B cell (primary cell): ENCODE results near the gene RAB31. TPM values are rescaled to one million over a fixed set of nuclear protein-coding genes. Genes with fewer than 3 reads are reported as not detected.

Source experiments
- ATAC-seq: fragments of 200-7000 bp; cut with Tn5 transposase; one replicate; pipeline ENCODE4 v1.10.0; 2021; ENCODE audit warnings: low read depth, mild to moderate bottlenecking, moderate number of reproducible peaks, moderate library complexity
- CTCF ChIA-PET: fragments of 350-600 bp; sonication (Branson Sonifier 250); formaldehyde crosslinking; loops from one replicate; lab custom pipeline; 2021; ENCODE audit warnings: antibody characterized with exemption, inconsistent platforms; lab: Charles Lee
- POLR2A ChIA-PET: fragments of 350-600 bp; sonication (Branson Sonifier 250); formaldehyde crosslinking; loops from one replicate; lab custom pipeline; 2021; ENCODE audit warnings: antibody characterized with exemption; lab: Charles Lee
- DNase-seq: peaks from one replicate; pipeline ENCODE4 v3.0.0; 2013
- H2AFZ ChIP-seq: 2 replicates; pipeline ENCODE4 v1.6.1; 2012; ENCODE audit warnings: mild to moderate bottlenecking, low read depth, low read length; ENCODE audit not compliant: insufficient read depth, poor library complexity, severe bottlenecking
- H3K27ac ChIP-seq, 2 donors: 1 replicate in 1 of 2; 2 replicates in 1 of 2; pipeline ENCODE4 v1.5.1; 2012 to 2013; ENCODE audit warnings: low read length in 2 of 2, mild to moderate bottlenecking in 2 of 2, moderate library complexity in 1 of 2
- H3K27me3 ChIP-seq, 4 experiments: fragments of 200-600 bp in 1 of 4; sonication (generic) in 1 of 4; replicated peaks in 1 of 4; 1 replicate in 2 of 4; 2 replicates in 2 of 4; pipeline versions ENCODE4 v1.6.1 to v1.7.0; 2013 to 2016; ENCODE audit warnings: low read length in 3 of 4, mild to moderate bottlenecking in 2 of 4, mixed read lengths in 1 of 4, moderate library complexity in 1 of 4; ENCODE audit not compliant: insufficient read depth in 4 of 4, control insufficient read depth in 3 of 4; ENCODE audit errors: control extremely low read depth in 1 of 4
- H3K36me3 ChIP-seq, 2 experiments: replicated peaks in 1 of 2; 1 replicate in 1 of 2; 2 replicates in 1 of 2; pipeline versions ENCODE4 v1.6.1 to v1.7.1; 2013; ENCODE audit warnings: low read length in 1 of 2; ENCODE audit not compliant: insufficient read depth in 2 of 2, control insufficient read depth in 1 of 2; ENCODE audit errors: control extremely low read depth in 1 of 2, extremely low read depth in 1 of 2
- H3K4me1 ChIP-seq, 2 donors: fragments of 200-600 bp in 1 of 2; sonication (generic) in 1 of 2; 1 replicate in 1 of 2; 2 replicates in 1 of 2; pipeline versions ENCODE4 v1.5.1 to v1.6.1; 2013 to 2017; ENCODE audit warnings: low read length in 2 of 2; ENCODE audit not compliant: control insufficient read depth in 2 of 2, insufficient read depth in 2 of 2
- H3K4me2 ChIP-seq: replicated peaks from 2 replicates; pipeline ENCODE3; 2012; ENCODE audit warnings: mild to moderate bottlenecking, low read depth, low read length; ENCODE audit not compliant: poor library complexity, severe bottlenecking
- H3K4me3 ChIP-seq, 5 experiments: fragments of 200-600 bp in 1 of 5; sonication (generic) in 1 of 5; 1 replicate in 3 of 5; 2 replicates in 2 of 5; pipeline versions ENCODE4 v1.5.1 to v1.7.0; 2011 to 2016; ENCODE audit warnings: low read length in 4 of 5, mild to moderate bottlenecking in 4 of 5, low read depth in 2 of 5, control low read depth in 1 of 5, moderate library complexity in 1 of 5; ENCODE audit not compliant: insufficient read depth in 1 of 5; ENCODE audit errors: control extremely low read depth in 1 of 5, extremely low read depth in 1 of 5
- H3K79me2 ChIP-seq: fragments of 200-600 bp; sonication (generic); one replicate; pipeline ENCODE4 v1.6.0; 2016; ENCODE audit warnings: low read length; ENCODE audit not compliant: control insufficient read depth, insufficient read depth
- H3K9ac ChIP-seq: fragments of 200-600 bp; sonication (generic); 2 replicates; pipeline ENCODE4 v1.6.1; 2017; ENCODE audit warnings: mild to moderate bottlenecking, low read length, moderate library complexity
- H3K9me3 ChIP-seq, 3 donors: one replicate each; pipeline versions ENCODE4 v1.6.1 to v1.7.1; 2013; ENCODE audit warnings: low read length in 2 of 3; ENCODE audit not compliant: control insufficient read depth in 2 of 3, insufficient read depth in 1 of 3; ENCODE audit errors: control extremely low read depth in 1 of 3
- H4K20me1 ChIP-seq: 2 replicates; pipeline ENCODE4 v1.6.0; 2012; ENCODE audit warnings: mild to moderate bottlenecking, low read length; ENCODE audit not compliant: insufficient read depth, control insufficient read depth, poor library complexity, severe bottlenecking
- H3K27ac Mint-ChIP-seq: one replicate; pipeline ENCODE4 v1.8.0; 2021; ENCODE audit warnings: mixed read lengths
- H3K27me3 Mint-ChIP-seq: one replicate; pipeline ENCODE4 v1.8.0; 2021; ENCODE audit warnings: mixed read lengths
- H3K4me1 Mint-ChIP-seq: one replicate; pipeline ENCODE4 v1.8.0; 2021; ENCODE audit warnings: mixed read lengths
- H3K4me3 Mint-ChIP-seq: one replicate; pipeline ENCODE4 v1.8.0; 2021; ENCODE audit warnings: mixed read lengths
- H3K9me3 Mint-ChIP-seq: one replicate; pipeline ENCODE4 v1.8.0; 2022; ENCODE audit warnings: mixed read lengths; ENCODE audit not compliant: insufficient read depth
- EZH2 ChIP-seq: IDR thresholded peaks from 2 replicates; pipeline ENCODE4 v1.6.1; 2012; ENCODE audit warnings: borderline replicate concordance, low read depth, mild to moderate bottlenecking, moderate library complexity, low read length; ENCODE audit not compliant: insufficient read depth, poor library complexity, severe bottlenecking
- WGBS: methylation state at CpG from one replicate; pipeline ENCODE4 v1.1.5; 2013; ENCODE audit warnings: missing lambda C conversion rate; ENCODE audit not compliant: insufficient coverage; 5-methylcytosine and 5-hydroxymethylcytosine counted together
- intact Hi-C: fragments of 100-400 bp; cut with micrococcal nuclease; formaldehyde crosslinking; loops from one replicate; pipeline ENCODE4 v1.10.0; 2022
- polyA plus RNA-seq: library from polyadenylated mRNA; depleted of rRNA; stranded (reverse); fragments of >200 nt; gene quantifications from 2 replicates; pipeline ENCODE4 v1.2.3, GENCODE V29; 2012
- total RNA-seq, 2 donors: library from RNA; stranded (reverse); fragments of 120-200 nt in 1 of 2; gene quantifications; 1 replicate in 1 of 2; 2 replicates in 1 of 2; pipeline versions ENCODE4 v1.2.3 to v1.2.4, GENCODE V29; 2013 to 2022
- TF ChIP-seq, protein P1 (sequence below): fragments of 200-600 bp; IDR thresholded peaks from one replicate; pipeline ENCODE4 v1.8.0; 2022; ENCODE audit warnings: antibody characterized with exemption, mild to moderate bottlenecking

The RAB31 gene
- total and polyA plus RNA-seq, 2 donors (not counting 1 experiment from before 2014, with no cell fraction given) = 15.5 to 44.6 TPM

DNA sequence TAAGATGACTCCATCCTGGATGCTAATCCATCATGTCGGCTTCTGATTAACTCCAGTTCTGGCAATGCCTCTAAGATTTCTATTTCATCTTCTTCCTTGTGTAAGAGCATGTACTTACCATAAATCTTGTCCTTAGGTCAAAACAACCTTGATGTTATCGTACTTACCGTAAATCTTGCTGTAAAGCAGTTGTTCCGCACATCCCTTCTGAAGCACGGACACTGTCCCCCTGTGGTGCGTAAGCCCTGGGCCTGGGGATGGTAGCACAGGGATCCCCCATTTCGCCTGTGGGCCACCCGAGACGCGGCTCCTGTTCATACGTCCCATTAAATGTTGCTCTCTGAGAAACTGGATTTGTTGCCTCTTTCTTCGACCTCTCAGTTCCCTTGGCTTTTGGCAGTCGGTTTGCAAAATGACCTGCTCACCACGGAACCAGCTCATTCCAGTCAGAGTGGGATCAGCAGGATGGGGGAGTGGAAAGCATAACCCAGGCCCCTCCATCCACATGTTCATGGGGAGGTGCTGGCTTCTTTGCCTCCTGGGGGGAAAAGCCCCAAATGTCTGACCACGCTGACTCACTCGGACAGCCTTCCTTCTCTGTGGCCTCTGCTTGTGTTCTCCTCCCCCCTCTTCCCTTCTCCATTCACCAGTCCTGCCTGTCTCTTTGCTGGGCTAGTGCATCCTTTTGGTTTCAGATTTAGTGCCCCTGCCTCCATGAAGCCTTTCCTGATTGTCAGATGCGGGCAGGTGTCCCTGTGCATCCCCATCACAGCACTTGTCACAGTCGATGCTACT is 49.9 kb downstream of the RAB31 start:
- intact Hi-C loops = no loop called here
- H3K9me3 Mint-ChIP-seq = peaks cover 1% of the 10 kb centered on the region
- Histone ChIP-seq H4K20me1 (peaks cover 29% of the 10 kb centered on the region), H3K27ac (no peak overlapping the region), H3K36me3 (peaks cover 0 to 3% of the 10 kb centered on the region in 2 experiments), H3K9me3 (peaks cover 0 to 7% (median 0%) of the 10 kb centered on the region in 3 donors), H3K4me2 (no peak overlapping the region), H3K27me3 (no peaks in the 10 kb centered on the region), H2AFZ (no peak overlapping the region), H3K4me3 (no peak overlapping the region), H3K79me2 (peaks cover 36% of the 10 kb centered on the region), H3K9ac (no peak overlapping the region), H3K4me1 (peaks cover 0 to 5% of the 10 kb centered on the region in 2 donors)
- peaks cover 27% of the 10 kb centered on the region for H3K4me1 Mint-ChIP-seq
- H3K4me3 Mint-ChIP-seq = no peak overlapping the region
- DNase-seq = no peak
- ATAC-seq = no peak
- CTCF ChIA-PET = no interaction called here
- H3K27me3 Mint-ChIP-seq = no peaks in the 10 kb centered on the region
- POLR2A ChIA-PET = no interaction called here
- no peak for TF ChIP-seq EZH2
- TF ChIP-seq, protein P1, sequence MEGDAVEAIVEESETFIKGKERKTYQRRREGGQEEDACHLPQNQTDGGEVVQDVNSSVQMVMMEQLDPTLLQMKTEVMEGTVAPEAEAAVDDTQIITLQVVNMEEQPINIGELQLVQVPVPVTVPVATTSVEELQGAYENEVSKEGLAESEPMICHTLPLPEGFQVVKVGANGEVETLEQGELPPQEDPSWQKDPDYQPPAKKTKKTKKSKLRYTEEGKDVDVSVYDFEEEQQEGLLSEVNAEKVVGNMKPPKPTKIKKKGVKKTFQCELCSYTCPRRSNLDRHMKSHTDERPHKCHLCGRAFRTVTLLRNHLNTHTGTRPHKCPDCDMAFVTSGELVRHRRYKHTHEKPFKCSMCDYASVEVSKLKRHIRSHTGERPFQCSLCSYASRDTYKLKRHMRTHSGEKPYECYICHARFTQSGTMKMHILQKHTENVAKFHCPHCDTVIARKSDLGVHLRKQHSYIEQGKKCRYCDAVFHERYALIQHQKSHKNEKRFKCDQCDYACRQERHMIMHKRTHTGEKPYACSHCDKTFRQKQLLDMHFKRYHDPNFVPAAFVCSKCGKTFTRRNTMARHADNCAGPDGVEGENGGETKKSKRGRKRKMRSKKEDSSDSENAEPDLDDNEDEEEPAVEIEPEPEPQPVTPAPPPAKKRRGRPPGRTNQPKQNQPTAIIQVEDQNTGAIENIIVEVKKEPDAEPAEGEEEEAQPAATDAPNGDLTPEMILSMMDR = no peak
- 95% methylated on average over 17 of the region's 18 CpGs for WGBS
- H3K27ac Mint-ChIP-seq = no peak overlapping the region

- no peaks in the 10 kb centered on the region for H3K27me3 ChIP-seq
- Mint-ChIP-seq H3K27me3 (no peaks in the 10 kb centered on the region), H3K4me1 (peaks cover 23% of the 10 kb centered on the region), H3K4me3 (no peak overlapping the region), H3K9me3 (peaks cover 2% of the 10 kb centered on the region), H3K27ac (no peak overlapping the region)
- no peak overlapping the region for H3K4me3 ChIP-seq
- WGBS = 81% methylated on average over 7 of the region's 8 CpGs
- ChIA-PET CTCF (no interaction called here), POLR2A (no interaction called here)
- H3K27ac ChIP-seq = no peak overlapping the region
- H3K4me1 ChIP-seq = peaks cover 0 to 4% of the 10 kb centered on the region in 2 donors
- TF ChIP-seq, protein P1 = no peak
- no peak for TF ChIP-seq EZH2
- no peak for ATAC-seq
- H3K4me2 ChIP-seq = no peak overlapping the region
- intact Hi-C loops = no loop called here
- peaks cover 0 to 7% (median 0%) of the 10 kb centered on the region in 3 donors for H3K9me3 ChIP-seq
- no peak overlapping the region for H2AFZ ChIP-seq
- peaks cover 29% of the 10 kb centered on the region for H4K20me1 ChIP-seq
- no peak overlapping the region for H3K9ac ChIP-seq
- peaks cover 0 to 3% of the 10 kb centered on the region in 2 experiments for H3K36me3 ChIP-seq
- DNase-seq = no peak
- H3K79me2 ChIP-seq = peaks cover 36% of the 10 kb centered on the region
Measured at GRCh38 chr18:9758624-9759075, 50.5 kb downstream of the RAB31 start.
